Aorta (tissue), 5 donors: ENCODE measurements around the gene GDPD2. TPM values are rescaled to one million over a fixed set of nuclear protein-coding genes. Genes with fewer than 3 reads are reported as not detected.

Experiments
- ATAC-seq: fragments of 200-7000 bp; cut with Tn5 transposase; one replicate; pipeline ENCODE4 v1.9.1; 2022; ENCODE audit warnings: moderate library complexity; ENCODE audit not compliant: low FRiP score
- DNase-seq, 2 donors: peaks; one replicate each; pipeline ENCODE4 v3.0.0-alpha.2; 2020
- H3K27ac ChIP-seq, 2 donors: one replicate each; pipeline ENCODE4 v1.5.1; 2013; ENCODE audit warnings: low read length in 2 of 2, mild to moderate bottlenecking in 2 of 2, moderate library complexity in 2 of 2, control low read depth in 1 of 2, inconsistent platforms in 1 of 2, low read depth in 1 of 2
- H3K27me3 ChIP-seq, 2 donors: one replicate each; pipeline ENCODE4 v1.6.1; 2013; ENCODE audit warnings: control low read depth in 1 of 2, low read length in 1 of 2, mild to moderate bottlenecking in 1 of 2, moderate library complexity in 1 of 2; ENCODE audit not compliant: insufficient read depth in 2 of 2, control insufficient read depth in 1 of 2
- H3K36me3 ChIP-seq, 2 donors: one replicate each; pipeline ENCODE4 v1.6.1; 2013; ENCODE audit warnings: control low read depth in 1 of 2, low read length in 1 of 2, mild to moderate bottlenecking in 1 of 2; ENCODE audit not compliant: insufficient read depth in 2 of 2, control insufficient read depth in 1 of 2
- H3K4me1 ChIP-seq, 2 donors: one replicate each; pipeline ENCODE4 v1.6.1; 2013; ENCODE audit warnings: low read length in 2 of 2, control low read depth in 1 of 2, mild to moderate bottlenecking in 1 of 2, moderate library complexity in 1 of 2; ENCODE audit not compliant: insufficient read depth in 2 of 2, control insufficient read depth in 1 of 2
- H3K4me3 ChIP-seq, 2 donors: one replicate each; pipeline ENCODE4 v1.5.1; 2013; ENCODE audit warnings: low read length in 2 of 2, control low read depth in 1 of 2, mild to moderate bottlenecking in 1 of 2
- H3K9me3 ChIP-seq: one replicate; pipeline ENCODE4 v1.6.1; 2013; ENCODE audit warnings: mild to moderate bottlenecking, low read length; ENCODE audit not compliant: control insufficient read depth
- WGBS, 2 donors: extraction: QIAGEN DNeasy Blood & Tissue Kit; methylation state at CpG; one replicate each; pipeline ENCODE4 v1.1.7; 2013; 5-methylcytosine and 5-hydroxymethylcytosine counted together
- intact Hi-C, 2 donors: fragments of 100-400 bp; cut with DNase I; formaldehyde crosslinking; loops; one replicate each; pipeline versions ENCODE4 v1.14.2 to v1.15.0; 2022
- polyA plus RNA-seq, 2 donors: library from polyadenylated mRNA; stranded (reverse); fragments of 200-250 nt; gene quantifications; one replicate each; pipeline ENCODE4 v1.2.3, GENCODE V29; 2013
- total RNA-seq, 2 donors: library from RNA; stranded (reverse); fragmentation: NEBNext Ultra II Directional; extraction: Animal tissue kit (Norgen Biotek cat#: 25700); gene quantifications; one replicate each; pipeline ENCODE4 v1.2.1, GENCODE V29; 2021
- donor health status: healthy with polysubstance abuse.
- donor health status: Bipolar disorder and iron deficiency.
- donor health status: DM: no; HTN: no; CAD: no.
- donor health status: DM: no; HTN: no; CAD: no.
- donor health status: DM: yes; HTN: yes; CAD: no.

The GDPD2 gene
- total and polyA plus RNA-seq, 4 donors, result 1.0 TPM; not detected in 3

- intact Hi-C loops, result no loop called here
- WGBS, 2 donors, result 71 to 85% methylated on average over 10 of the region's 10 CpGs
These were observed 992 bp downstream of the GDPD2 start for GRCh38 chrX:70423936-70424675.

GRCh38 chrX:70424801-70425200 is 1.7 kb downstream of the GDPD2 start:
- WGBS, 2 donors, result 74 to 89% methylated on average over 8 to 10 of the region's 10 CpGs
- H3K9me3 ChIP-seq, result no peaks in the 10 kb centered on the region
- intact Hi-C loops, result no loop called here
- peaks cover 0 to 1% of the 10 kb centered on the region in 2 donors for H3K27me3 ChIP-seq
- H3K4me3 ChIP-seq, result no peak overlapping the region
- no peak for DNase-seq
- H3K4me1 ChIP-seq, result no peaks in the 10 kb centered on the region
- ATAC-seq, result no peak
- no peaks in the 10 kb centered on the region for H3K36me3 ChIP-seq
- H3K27ac ChIP-seq, result no peak overlapping the region

More at GRCh38 chrX:70423936-70424675, 992 bp downstream of the GDPD2 start:
- ATAC-seq (no peak), DNase-seq (no peak)
- H3K9me3 ChIP-seq, result no peaks in the 10 kb centered on the region
- no peak overlapping the region for H3K27ac ChIP-seq
- no peaks in the 10 kb centered on the region for H3K36me3 ChIP-seq
- H3K4me1 ChIP-seq, result no peaks in the 10 kb centered on the region
- no peak overlapping the region for H3K4me3 ChIP-seq
- peaks cover 0 to 1% of the 10 kb centered on the region in 2 donors for H3K27me3 ChIP-seq

GRCh38 chrX:70426286-70427278 is 3.5 kb downstream of the GDPD2 start:
- no peak overlapping the region for H3K4me3 ChIP-seq
- H3K4me1 ChIP-seq, result no peaks in the 10 kb centered on the region
- DNase-seq (no peak), ATAC-seq (no peak)
- no peaks in the 10 kb centered on the region for H3K36me3 ChIP-seq
- no peak overlapping the region for H3K27ac ChIP-seq
- intact Hi-C loops, result no loop called here
- 78 to 91% methylated on average over 15 of the region's 15 CpGs for WGBS, 2 donors
- H3K27me3 ChIP-seq, result no peaks in the 10 kb centered on the region
- no peaks in the 10 kb centered on the region for H3K9me3 ChIP-seq

GRCh38 chrX:70427365-70427764 is 4.3 kb downstream of the GDPD2 start:
- no peaks in the 10 kb centered on the region for H3K9me3 ChIP-seq
- 63 to 71% methylated on average over 2 of the region's 2 CpGs for WGBS, 2 donors
- no peak overlapping the region for H3K4me3 ChIP-seq
- DNase-seq, result no peak
- intact Hi-C loops, result no loop called here
- no peak overlapping the region for H3K27ac ChIP-seq
- no peaks in the 10 kb centered on the region for H3K27me3 ChIP-seq
- no peaks in the 10 kb centered on the region for H3K4me1 ChIP-seq
- H3K36me3 ChIP-seq, result no peaks in the 10 kb centered on the region
- no peak for ATAC-seq

GRCh38 chrX:70429759-70430158 is 6.6 kb downstream of the GDPD2 start:
- WGBS, 2 donors, result 84 to 91% methylated on average over 6 of the region's 6 CpGs
- H3K4me3 ChIP-seq, result no peak overlapping the region
- H3K36me3 ChIP-seq, result no peaks in the 10 kb centered on the region
- intact Hi-C loops, result loop anchor here in 1 of 2 donors (5.0 kb wide), 1 partner anchor 142 kb away; the partner anchor contains the start of gene PDZD11
- ATAC-seq (no peak), DNase-seq (no peak)
- H3K4me1 ChIP-seq, result no peaks in the 10 kb centered on the region
- H3K27ac ChIP-seq, result no peak overlapping the region
- no peaks in the 10 kb centered on the region for H3K9me3 ChIP-seq
- no peaks in the 10 kb centered on the region for H3K27me3 ChIP-seq

GRCh38 chrX:70432936-70433847 is 10.1 kb downstream of the GDPD2 start:
- intact Hi-C loops, result loop anchor here in 1 of 2 donors (5.0 kb wide), 1 partner anchor 146 kb away; the partner anchor contains the start of gene PDZD11
- WGBS, 2 donors, result 63 to 71% methylated on average over 15 of the region's 15 CpGs
- Histone ChIP-seq H3K36me3 (no peaks in the 10 kb centered on the region), H3K27ac (no peak overlapping the region), H3K4me3 (no peak overlapping the region), H3K4me1 (no peaks in the 10 kb centered on the region), H3K27me3 (no peaks in the 10 kb centered on the region), H3K9me3 (no peaks in the 10 kb centered on the region)
- DNase-seq (no peak), ATAC-seq (no peak)

- DNase-seq, result peak; percentile 77 to 89
- H3K4me1 ChIP-seq, result no peaks in the 10 kb centered on the region
- intact Hi-C loops, result loop anchor here in 1 of 2 donors (5.0 kb wide), 1 partner anchor 147 kb away; the partner anchor contains the start of gene PDZD11
- ATAC-seq, result peak; percentile 83
- 0 to 31% methylated on average over 37 of the region's 37 CpGs for WGBS, 2 donors
- no peaks in the 10 kb centered on the region for H3K27me3 ChIP-seq
- H3K27ac ChIP-seq, result peak overlapping the region; percentile 17 to 95
- no peaks in the 10 kb centered on the region for H3K9me3 ChIP-seq
- no peaks in the 10 kb centered on the region for H3K36me3 ChIP-seq
- peak overlapping the region; percentile 55 to 67 for H3K4me3 ChIP-seq
These were observed 10.8 kb downstream of the GDPD2 start for GRCh38 chrX:70433848-70434351.
